DLD1 (cell line): ENCODE results near the gene PTPRG.
"Not testable (repeated sequence)": the region's sequence is repeated elsewhere in the genome, so short reads cannot be mapped to it uniquely, and the experiment has no call there.

Experiments
- in situ Hi-C: cut with HindIII; loops from 2 replicates; pipeline ENCODE4 v1.10.0; 2017; ENCODE audit warnings: low sequenced_read_pairs

Gene PTPRG

DNA sequence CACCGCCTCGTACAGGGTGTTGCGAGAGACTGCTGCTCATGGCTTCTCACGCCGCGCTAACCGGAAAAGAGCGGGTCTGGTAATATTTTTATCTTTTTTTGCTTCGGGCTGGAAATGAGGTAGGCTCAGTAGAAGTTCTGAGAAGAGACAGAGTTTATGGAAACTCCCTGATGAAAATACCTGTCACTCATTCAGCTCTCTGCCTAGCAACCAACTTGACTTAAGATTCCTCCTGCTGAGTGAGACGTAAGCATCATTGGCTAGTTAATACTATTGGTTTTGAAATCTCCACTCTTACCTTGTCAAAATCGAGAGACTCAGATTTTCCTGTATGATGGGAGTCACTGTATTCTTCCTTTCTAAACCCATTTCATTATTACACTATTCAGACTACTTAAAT lies 181.7 kb downstream of the PTPRG start:
- in situ Hi-C loops = no loop called here

- in situ Hi-C loops = no loop called here
These were observed 182.4 kb downstream of the PTPRG start for GRCh38 chr3:61743686-61744242.

GRCh38 chr3:61748288-61748687 lies 186.9 kb downstream of the PTPRG start:
- in situ Hi-C loops = no loop called here

- in situ Hi-C loops = no loop called here
These were observed 189.4 kb downstream of the PTPRG start for GRCh38 chr3:61750766-61751165.

DNA sequence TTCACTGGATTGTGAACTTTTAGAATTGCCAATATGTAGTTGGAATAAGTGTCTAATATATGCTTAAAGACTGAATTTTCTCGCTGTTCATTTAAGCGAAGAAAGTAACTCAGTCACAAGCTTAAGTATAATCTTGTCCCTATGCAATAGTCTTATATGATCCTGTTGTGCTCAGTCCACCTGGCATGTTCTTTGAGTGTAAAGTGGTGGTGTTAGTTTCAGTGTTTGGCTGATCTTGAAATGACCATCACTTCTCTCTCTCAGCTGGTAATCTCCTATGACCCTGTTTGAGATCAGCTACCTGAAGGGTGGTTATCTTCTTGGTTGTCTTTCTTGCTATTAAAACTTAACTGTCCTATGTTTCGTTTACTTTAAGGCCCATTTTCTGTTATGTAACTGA lies 197.5 kb downstream of the PTPRG start:
- in situ Hi-C loops = no loop called here

DNA sequence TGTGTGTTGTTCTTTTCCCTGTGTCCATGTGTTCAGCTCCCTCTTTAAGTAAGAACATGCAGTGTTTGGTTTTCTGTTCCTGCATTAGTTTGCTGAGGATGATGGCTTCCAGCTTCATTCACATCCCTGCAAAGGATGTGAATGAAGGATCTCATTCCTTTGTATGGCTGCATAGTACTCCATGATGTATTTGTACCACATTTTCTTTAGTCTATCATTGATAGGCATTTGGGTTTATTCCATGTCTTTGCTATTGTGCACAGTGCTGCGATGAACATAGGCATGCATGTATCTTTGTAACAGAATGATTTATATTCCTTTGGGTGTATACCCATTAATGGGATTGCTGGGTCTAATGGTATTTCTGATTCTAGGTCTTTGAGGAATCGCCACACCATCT lies 199.4 kb downstream of the PTPRG start:
- in situ Hi-C loops = not testable (repeated sequence)

- in situ Hi-C loops = no loop called here
These were observed 200.5 kb downstream of the PTPRG start for GRCh38 chr3:61761694-61762430.

- in situ Hi-C loops = no loop called here
These were observed 203.9 kb downstream of the PTPRG start for GRCh38 chr3:61765157-61765876.

DNA sequence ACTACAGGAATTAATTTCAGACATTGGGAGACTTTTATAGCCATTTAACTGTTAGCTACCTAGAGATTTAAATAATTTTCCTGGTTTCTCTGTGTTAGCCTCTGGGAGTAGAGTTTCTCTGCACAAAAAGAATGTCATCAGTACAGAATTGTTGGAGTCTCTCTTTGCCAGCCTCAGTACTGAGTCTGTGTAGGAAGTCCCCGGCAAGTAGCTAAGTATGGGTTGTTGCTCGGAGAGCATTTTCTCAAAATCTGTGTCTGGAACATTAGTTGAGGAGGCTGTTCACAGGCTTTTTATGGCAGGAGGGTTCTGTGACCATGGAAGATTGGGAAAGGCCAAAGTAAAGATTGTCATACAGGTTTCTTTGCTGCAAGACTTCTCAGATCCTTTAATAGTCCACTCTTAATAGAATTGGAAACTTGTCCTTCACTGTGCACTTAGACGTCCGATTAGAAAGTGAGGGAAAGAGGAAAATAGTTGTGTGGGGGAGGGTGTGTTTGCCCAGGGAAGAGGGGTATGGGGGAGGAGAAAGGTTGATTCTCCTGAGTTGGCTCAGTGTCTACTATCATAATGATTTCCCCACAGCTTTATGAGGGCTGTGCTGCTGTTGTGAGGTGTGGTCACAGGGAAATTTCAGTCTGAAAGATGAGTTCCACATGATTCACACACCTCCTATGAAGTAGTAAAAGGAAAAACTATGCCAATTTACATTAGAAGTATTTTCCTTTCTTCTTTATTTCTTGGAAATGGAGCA lies 207.1 kb downstream of the PTPRG start:
- in situ Hi-C loops = no loop called here

DNA sequence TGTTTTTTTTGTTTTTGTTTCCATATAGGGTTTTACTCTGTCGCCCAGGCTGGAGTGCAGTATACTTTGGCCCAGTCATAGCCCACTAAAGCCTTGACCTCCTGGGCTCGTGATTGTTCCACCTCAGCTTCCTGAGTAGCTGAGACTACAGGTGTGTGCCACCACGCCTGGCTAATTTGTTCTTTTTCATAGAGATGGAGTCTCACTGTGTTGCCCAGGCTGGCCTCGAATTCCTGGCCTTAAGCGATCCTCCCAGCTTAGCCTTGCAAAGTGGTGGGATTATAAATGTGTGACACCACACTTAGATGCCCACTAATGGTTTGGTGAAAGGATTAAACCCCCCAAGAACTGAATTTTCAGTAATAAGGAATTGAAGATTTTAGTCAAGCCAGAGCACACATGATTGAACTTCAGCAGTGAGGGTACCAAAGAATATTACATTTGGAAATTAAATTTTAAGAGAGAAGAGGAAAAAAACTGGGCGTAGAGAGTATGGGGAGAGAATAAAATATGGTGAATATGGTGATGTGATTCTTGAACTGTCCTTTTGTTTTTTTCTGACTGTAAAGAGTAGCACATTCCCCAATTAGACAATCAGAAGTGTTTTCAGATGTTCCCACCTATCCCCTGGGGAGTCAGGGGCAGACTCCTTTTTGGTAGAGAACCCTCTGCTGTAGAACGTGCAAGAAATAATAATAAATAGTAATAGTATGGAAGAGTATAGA lies 208.1 kb downstream of the PTPRG start:
- in situ Hi-C loops = no loop called here

- in situ Hi-C loops = no loop called here
These were observed 210.6 kb downstream of the PTPRG start for GRCh38 chr3:61771976-61772375.

DNA sequence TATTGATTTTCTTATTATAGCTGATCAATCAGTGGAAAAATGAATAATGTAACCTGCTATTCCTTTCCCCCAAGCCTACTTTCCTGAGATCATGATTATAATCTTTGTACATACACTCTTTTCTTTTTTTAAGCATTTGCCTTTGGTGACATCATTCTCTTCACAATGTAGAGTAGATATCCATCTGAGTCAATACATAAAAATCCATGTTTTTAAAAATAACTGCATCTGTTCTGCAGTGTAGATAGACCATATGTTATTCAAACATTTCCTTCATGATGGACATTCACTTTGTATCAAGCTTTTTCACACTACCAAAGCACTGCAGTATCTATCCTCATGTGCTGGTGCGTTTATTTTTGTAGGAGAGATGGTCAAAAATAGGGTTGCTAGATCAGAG lies 211.1 kb downstream of the PTPRG start:
- in situ Hi-C loops = no loop called here

GRCh38 chr3:61774279-61774890 lies 213.0 kb downstream of the PTPRG start:
- in situ Hi-C loops = no loop called here

DNA sequence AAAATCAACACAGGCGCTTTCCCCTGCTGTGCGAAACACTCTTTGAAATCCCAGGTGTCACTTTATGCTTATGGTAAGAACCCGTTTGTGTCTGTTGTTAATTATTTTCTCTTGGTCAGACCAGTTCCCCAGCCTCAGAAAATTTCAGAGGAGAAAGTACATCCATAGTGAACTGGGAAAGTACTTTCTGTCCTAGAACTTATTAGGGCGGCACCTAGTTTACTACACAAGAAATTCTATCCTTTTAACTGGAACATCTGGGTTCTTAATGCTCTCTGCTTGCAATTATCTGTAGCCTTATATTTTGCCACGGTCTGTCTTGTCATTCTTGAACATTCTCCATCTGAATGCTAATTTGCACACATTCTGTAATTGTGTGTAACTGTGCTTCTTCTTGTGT lies 215.0 kb downstream of the PTPRG start:
- in situ Hi-C loops = no loop called here

DNA sequence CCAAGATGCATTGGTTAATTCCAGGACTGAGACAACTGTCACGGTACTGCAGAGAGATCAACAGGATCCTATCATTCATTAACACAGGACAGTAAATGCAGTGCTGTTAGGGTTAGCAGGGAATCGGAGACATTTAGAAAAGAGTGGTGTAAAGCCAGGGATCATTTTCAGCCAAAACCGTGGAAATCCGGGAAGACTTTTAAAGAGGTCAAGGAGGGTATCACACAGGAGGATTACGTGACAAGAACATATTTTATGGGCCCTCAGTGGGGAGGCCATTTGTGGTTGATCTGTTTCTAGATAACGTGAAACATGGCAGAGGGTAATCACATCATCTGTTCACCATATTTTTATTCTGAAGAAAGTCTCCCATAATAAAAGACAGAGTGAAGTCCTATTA lies 216.1 kb downstream of the PTPRG start:
- in situ Hi-C loops = no loop called here

- in situ Hi-C loops = no loop called here
These were observed 216.7 kb downstream of the PTPRG start for GRCh38 chr3:61778095-61778494.

DNA sequence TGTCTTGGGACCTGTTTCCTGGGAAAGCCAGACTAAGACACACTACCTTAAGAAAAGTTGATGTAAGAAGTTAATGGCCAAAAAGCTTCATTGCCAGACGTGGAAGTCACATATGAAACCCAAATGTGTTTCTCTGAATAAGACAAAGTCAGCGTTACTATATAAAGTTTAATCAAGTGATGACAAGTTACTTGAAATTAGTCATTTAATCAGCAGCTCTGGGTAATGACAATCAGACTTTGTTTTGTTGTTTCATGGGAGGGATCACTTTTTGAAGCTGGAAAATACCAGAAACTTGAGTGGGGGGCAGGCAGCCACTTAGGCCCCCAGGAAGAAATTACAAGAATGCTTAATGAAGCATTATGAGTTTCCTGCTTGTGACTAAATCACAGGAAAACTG lies 218.6 kb downstream of the PTPRG start:
- in situ Hi-C loops = no loop called here

- in situ Hi-C loops = no loop called here
These were observed 219.3 kb downstream of the PTPRG start for GRCh38 chr3:61780455-61781228.

GRCh38 chr3:61783993-61784718 lies 222.8 kb downstream of the PTPRG start:
- in situ Hi-C loops = no loop called here
